GM19467 (cell line): ENCODE data around the gene YAE1.

ENCODE experiments used
- ATAC-seq: cut with Tn5 transposase; IDR thresholded peaks from one replicate; pipeline ENCODE4 v1.9.1; 2021; ENCODE audit warnings: mild to moderate bottlenecking, moderate library complexity; ENCODE audit not compliant: unreplicated experiment

Gene YAE1

DNA sequence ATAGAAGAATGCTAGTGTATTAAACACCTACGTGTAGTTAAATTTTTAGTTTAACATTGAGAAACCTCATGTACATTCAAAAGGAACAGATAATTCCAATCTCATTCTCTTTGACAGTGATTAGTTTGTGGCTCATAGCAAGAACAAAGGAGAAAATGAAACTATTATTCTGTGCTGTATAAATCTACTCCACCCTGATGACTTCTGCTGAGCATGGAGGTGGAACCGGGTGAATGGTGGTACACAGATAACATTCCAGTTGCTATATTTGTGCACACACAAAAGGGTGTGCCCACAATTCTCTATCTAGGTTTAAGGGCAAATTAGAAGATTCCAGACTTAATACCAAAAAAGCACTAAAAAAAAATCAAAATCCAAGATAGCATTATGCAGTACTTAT lies 40.1 kb downstream of the YAE1 start:
- ATAC-seq, result no peak

DNA sequence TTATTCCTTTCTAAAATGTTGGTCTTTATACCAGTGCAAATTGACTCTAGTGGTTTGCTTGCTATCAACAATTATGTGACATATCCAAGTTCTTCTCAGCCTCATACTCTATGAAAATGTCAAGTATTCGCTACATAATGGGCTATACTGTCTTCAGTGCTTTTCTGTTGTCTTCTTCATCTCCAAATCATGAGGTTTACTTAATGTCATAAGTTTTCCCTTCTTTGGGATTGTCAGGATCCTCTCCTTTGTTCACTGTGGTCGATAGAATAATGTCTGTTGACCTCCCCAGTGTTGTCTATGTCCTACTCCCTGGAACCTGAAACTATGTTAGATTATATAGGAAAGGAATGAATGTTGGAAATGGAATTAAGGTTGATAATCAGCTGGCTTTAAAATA lies 40.7 kb downstream of the YAE1 start:
- ATAC-seq, result no peak

DNA sequence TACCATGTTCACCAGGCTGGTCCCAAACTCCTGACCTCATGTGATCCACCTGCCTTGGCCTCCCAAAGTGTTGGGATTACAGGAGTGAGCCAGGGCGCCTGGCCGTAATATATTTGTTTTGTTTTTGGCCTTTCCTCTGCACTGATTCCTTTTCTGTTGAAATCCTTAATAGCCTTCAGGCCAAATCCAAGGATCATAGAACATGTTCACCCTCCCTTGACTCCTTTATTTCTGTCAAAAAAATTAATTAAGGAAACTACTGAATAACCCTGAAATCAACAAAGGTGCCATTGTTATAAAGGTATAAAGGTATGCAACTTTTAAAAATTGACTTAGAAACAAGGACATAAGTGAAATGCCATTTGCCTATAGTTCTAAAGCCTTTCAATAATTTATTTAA lies 41.7 kb downstream of the YAE1 start:
- no peak for ATAC-seq

DNA sequence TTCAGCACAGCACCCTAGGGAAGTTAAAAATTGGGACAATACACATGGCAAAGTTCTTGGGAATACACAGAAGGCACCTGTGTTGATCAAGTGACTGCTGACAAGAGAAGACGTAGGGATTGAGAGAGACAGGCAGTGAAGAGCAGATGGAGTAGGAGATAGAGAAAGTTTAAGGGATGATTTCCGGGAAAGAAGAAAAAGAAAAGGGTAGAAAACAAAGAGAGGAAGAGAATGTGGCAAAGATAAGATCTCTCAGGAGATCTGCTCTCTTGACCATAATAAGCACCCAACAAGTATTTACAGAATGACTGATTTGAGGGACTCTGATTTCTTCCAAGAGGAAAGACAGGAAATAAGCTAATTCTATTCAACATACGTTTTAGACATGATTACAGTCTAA lies 42.1 kb downstream of the YAE1 start:
- no peak for ATAC-seq

DNA sequence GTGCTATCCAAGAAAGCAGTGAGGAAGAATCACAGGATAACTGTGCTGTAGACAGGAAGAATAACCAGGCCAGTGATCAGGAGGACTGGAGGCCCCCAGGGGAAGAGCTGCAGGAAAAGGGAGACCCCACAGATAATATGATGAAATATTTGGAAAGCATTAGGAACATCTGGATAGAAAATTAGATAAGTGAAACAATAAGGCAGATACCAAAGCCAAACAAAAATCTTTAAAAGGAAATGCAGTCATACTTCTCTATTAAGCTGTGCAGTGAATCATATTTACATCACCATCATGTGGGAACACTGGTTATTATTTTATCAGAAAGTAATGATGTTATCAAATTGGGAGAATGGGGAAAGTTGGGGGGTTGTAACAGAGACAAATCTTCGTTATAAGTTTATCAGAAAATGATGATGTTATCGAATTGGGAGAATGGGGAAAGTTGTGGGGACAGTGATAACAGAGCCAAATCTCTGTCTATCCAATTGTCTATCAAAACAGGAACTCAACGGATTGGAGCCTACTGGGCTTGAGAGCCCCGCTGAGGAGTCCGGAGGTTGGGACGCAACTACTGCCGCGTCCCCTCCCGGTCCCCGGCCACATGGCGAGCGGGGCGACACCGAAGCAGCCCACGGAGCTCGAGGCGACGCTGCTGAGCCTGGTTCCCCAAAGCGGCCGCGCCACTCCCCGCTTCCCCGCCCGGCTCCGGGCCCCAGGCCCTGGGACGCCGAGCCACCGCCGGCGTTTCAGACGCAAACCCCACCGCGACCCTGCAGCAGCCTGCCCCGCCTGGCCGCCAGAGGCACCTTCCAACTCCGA lies 43.1 kb downstream of the YAE1 start:
- no peak for ATAC-seq

DNA sequence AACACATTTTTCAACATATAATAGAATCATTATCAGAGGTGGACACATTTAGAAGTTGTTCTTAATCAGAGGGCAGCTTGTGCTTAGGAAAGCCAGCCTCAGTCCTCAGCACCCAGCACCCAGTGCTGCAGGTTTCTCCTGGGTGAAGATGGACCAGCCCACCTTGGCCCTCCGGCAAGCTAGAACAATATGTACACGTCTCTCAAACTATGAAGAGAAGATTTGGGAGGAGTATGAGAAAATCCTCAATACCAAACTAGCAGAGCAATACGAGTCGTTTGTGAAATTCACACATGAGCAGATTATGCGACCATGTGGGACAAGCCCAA lies 43.7 kb downstream of the YAE1 start:
- ATAC-seq, result no peak

DNA sequence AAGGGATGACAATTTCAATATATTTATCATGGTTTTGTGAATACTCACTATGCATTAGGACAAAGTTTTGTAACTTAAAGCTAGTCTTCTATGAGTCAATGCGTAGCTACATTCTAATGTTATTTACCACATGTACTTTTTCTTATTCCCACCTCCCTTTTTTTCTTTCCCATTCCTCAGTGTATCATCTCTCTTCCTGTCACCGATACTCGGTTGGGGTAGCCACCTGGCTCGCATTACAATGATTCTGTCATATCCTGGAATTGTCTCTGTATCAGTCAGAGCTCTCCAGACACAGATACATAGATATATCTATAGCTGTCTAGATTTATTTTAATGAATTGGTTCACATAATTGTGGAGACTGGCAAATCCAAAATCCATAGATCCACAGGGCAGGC lies 47.4 kb downstream of the YAE1 start:
- ATAC-seq, result no peak

DNA sequence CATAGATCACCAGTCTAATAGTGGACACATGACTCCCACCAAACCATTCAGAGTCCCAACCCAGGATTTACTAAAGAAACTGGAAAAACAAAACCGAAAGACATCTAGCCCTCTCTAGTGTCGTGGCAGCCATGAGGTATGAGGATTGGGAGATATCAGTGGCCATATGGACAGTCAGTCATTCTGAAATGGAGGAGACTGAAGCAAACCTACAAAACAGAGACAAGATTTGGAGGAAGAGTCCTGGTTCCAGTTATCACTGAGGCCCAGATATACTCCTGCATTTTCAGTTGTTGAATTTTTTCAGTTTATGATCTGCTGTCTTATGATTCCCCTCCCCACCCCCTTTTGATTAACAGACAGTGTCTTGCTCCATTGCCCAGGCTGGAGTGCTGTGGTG lies 48.1 kb downstream of the YAE1 start:
- ATAC-seq, result no peak

DNA sequence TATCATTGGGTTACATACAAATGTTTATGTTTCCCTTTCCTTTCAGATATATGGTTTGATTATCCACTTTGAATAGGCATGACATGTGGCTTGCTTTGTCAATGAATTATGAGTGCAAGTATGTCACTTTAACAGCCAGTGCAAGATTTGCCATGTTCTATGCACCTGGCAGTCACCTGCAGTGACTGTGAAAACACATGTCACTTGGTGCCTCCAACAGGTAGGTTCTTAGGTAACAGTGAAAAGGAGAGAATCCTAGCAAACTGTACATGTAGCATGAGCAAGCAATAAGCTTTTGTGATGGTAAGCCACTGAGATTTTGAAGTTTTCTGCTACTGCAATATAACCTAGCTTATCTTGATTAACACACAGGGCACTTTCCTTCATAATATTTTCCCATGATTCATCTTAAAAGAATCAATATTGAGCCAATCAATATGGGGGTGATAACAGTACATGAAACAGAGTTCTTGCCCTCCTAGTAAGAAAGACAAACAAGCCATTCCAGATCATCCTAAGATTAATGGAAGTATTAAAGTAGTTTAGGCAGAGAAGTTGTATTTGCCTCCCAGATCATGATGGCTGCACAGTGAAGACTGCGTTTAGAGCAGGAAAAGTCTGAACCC lies 49.3 kb downstream of the YAE1 start:
- no peak for ATAC-seq

DNA sequence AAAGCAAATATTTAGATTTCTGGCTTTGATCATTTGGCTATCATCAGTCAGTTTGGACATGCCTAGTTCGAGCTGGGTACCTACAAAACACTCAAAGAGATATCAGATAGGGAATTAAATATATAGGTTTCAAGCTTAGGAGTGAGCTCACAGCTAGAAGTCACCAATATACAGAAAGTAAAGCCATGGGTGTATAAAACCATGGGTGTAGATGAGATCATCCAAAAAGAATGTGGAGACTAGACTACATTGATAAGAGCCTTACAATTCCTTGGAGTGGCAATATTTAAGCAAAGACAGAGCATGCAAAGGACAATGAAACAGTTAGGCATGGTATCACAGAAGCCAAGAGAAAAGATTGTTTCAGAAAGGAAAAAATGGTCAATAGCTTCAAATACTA lies 49.9 kb downstream of the YAE1 start:
- ATAC-seq, result no peak

DNA sequence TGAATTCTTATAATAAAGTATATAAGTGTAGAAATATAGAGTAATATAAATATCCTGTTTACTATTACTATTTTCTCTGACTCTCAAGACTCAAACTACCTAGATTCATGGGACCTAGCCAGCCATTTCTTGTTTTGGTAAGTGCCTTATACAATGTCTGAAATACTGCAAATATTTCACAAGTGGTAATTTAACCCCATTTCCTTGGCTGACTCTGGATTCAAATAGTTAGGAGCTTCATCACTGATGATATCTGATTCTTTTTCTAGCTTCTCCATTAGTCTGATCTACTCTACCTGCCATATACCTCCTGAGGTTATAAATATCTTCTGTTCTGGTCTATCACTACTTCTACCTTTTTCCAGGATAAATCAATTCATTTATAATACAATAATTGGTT lies 50.8 kb downstream of the YAE1 start:
- ATAC-seq, result no peak

DNA sequence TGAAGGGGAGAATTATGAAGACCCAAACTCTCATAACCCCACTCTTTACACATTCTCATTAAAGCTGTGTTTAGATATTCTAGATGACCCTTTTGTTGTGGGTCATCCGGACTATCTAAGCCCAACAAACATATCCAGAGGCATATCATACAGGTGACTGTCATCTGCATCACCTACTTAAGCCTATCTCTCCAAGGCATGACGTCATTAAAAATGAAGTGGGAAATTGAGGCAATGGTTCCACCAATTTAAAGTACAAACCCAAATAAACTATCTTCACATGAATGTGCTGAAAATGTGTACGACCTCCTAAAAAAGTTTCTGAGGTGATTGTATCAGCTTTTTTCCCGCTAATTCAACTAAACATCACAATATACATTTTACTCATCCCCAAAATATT lies 52.7 kb downstream of the YAE1 start:
- ATAC-seq, result no peak

DNA sequence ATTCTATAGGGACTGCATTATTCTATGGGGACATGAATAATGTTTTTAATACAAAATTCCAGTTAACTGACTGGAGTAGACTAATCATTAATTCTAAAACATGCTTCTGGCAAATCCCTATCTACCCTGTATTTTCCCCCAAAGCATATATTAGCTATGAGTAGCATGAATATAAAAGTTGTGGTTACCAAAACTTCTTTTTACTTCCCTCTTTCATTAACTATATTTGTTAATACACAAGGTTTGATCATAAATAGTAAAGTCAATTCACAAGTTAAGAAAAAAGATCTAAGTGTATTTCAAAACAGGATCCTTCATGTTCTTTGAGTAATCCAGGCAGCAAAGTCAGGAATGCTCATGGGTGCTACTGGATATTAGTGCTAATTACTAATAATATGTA lies 54.3 kb downstream of the YAE1 start:
- ATAC-seq, result no peak

DNA sequence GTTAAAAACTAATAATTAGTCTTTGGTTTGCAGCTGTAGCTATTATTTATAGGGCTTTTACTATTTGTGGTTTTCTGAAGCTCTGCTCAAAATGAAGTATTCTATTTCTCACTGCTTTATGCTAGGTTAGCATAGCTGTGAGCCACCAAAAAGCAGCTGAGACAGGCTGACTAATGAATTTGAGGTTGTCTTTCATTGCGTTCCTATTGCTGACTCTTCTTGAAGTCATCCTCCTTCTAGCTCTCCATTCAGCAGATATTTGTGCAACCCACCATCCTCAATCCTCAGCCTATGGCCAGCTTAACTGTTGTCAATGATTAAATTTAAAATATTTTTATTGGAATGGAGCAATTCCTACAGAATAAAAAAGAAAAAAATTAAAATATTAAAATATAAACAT lies 55.1 kb downstream of the YAE1 start:
- no peak for ATAC-seq

DNA sequence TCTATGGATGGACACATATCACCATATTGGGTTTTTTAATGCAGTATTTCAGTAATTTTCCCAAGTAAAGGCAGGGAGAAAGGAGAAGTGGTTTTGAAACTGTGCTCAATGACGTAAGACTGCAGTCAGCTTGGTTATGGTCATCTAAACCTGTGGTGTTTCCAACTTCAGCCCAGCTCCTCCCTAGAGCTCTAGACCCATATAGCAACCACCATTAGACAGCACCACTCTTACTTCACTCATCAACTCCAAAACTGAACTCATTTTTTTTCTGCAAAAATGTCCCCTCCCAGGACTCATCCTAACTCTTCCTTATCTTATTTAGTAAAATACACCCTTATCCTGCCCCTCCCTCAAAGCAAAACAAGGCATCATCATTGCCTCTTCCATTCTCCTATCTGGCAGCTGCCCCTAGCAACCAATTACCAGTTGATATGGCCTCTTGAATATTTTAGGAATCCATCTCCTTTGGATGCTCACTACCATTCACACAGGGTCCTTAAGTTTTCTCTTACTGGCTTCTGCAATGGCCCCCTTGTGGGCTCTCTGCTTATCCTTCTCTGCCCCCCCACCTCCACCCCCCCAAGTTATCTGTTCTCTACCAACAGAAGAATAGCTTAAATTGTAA lies 55.7 kb downstream of the YAE1 start:
- ATAC-seq, result no peak
